NCI-H146 (cell line): ENCODE measurements around the gene TCF7L1.

Source experiments
- DNase-seq: peaks from one replicate; lab custom pipeline; 2025; lab: John Stamatoyannopoulos, UW

TCF7L1 gene

DNA sequence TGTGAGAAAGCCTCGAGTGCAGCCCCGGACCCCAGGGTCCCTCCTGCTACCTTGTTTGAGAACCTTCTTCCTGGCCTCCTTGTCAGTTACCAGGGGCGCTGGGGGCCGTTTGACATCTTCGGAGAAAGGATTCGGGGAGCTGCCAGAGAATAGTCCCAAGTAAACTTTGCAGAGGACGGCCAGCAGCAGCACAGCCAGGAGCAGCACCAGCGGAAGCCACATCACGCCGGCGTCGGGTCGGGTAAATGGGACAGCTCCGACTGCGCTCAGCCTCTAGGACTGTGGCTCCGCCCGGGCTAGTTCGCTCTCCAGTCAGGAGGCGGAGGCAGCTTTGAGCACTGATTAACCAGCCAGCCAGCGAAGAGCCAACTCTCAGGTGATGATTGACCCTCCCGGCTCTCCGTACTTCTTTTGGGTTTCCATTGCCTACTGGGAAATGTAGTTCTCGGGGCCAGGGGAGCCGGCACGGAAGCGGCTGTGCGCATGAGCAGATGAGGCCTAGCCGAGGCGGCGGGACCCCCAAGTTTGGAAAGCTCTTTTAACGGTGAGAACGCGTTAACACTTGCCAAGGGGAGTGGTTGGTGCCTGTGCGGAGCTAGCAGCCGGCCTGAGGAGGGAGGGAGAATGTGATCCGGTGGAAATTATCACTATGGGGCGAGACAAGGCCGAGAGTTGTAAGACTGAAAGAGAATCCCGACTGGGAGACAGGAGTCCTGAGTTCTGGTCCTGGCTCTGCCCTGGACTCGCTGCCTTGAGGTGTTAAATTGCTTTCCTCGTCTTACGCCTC is 221.3 kb downstream of the TCF7L1 start, which contains the start of the genes ELMOD3 and RETSAT:
ELMOD3 (plus strand) TSS at position 484 of the 787 bp plus-strand sequence. CDS start 2,430 bp downstream, outside the sequence.
RETSAT (minus strand) TSS at position 243 of the 787 bp plus-strand sequence; CDS start at position 222, 21 bp downstream.
- DNase-seq, result peak; percentile 99

- DNase-seq, result no peak
These were observed 221.8 kb downstream of the TCF7L1 start for GRCh38 chr2:85355073-85355410.

DNA sequence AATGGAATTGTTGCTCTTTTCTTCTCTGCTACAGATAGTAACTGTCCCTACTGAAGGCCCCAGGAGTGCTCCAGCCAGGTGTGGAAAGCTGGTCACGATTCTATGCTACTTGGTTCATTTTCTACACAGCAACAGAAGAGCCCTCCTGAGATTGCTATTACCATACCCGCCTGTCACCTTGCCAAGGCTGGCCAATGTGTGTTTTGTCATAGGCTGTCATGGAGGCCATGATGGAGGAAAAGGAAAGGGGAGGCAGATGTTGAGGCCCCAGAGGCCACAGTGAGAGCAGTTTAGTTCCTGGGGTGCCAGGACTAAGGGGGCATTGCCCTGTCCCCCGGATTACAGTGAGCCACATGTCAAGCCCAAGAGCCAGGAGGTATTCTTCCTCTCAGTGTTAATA is 222.3 kb downstream of the TCF7L1 start:
- DNase-seq, result no peak

DNA sequence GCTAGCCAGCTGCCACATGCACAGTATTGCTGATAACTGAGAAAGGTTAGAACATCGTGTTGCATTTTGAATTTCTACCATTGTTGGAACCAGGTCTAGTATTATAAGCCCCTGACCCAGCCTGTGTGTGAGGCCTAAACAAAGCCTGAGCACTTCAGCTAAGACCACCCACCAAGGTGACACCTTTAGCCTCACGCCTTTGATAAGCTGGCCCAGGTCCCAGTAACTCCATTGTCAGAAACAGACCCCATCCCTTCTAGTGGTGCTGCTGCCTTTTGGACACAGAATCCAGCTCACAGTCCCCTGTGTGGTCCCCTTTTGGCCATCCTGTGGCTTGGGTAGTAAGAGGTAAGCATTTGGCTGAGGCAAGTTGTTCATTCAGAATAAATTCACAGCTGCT is 223.0 kb downstream of the TCF7L1 start:
- no peak for DNase-seq

- DNase-seq, result no peak
These were observed 224.5 kb downstream of the TCF7L1 start for GRCh38 chr2:85357736-85358135.
